ENCODE results near the gene ACOXL.

The ACOXL gene

DNA sequence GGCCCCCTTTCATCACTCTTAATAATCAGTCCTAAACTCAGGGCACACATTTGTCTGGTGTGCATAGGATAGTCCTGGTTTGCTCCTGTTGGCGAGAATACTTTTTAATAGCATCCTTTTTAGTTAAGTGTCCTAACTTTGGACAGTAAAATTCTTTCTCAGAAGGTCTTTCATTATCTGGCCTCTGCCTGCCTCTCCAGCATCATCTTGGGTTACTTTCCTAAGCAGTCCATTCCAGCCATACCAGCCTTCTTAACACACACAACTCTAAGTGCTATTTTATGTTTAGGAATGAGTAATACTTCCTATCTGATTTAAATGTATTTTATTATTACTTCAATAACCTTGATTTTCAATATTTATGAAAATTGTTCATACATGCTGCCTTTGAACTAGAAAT lies 151.0 kb downstream of the ACOXL start:
- DNase-seq: no peak

DNA sequence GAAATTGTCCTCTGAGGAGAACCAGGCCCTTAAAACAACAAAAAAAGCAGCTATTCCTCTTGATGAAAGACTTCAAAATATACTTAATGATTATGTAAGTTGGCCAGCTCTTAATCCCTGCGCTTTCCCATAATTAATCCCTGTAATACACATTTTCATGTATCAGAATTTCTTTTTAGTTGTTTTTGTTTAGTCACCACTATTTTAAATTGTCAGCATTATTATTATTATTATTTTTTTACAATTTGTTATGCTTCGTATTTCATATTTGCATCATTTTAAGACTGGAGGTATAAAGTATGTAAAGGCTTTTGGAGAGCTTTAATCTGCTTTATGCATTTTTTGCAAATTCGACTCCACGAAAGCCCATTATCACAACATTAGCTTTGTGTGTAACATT lies 152.9 kb downstream of the ACOXL start:
- no peak for DNase-seq

DNA sequence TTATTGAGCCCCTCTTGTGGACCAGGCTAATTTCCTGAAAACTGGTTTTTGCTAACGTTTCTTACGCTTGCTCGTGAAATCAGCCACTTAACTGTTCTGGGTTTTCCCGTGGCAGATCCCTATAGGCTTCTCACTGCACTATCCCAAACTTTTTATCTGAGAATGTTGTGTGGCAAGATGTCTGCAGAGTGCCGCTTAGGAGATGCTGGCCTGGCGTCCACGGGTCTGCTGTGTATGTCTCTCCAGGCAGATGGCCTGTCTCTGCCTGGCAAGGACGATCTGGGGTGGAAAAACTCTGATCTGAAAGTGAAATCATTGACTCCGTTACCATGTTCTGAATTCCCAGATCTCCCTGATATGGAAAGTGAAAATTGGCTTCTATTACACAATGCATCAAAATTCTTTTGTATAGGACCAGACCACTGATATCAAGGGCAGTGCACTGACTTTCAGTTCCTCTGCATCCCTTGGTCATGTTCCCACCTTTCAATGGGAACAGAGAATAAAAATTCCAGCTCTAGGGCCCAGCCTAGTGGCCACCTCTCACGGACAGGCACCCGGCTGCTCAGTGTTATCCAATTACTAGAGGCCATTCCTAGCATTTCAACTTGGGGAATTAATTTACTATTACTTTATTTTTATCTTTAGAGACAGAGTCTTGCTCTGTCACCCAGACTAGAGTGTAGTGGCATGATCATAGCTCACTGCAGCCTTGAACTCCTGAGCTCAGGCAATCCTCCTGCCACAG lies 154.6 kb downstream of the ACOXL start:
- no peak for DNase-seq

- DNase-seq: no peak
These were observed 156.0 kb downstream of the ACOXL start for GRCh38 chr2:110888411-110888810.

DNA sequence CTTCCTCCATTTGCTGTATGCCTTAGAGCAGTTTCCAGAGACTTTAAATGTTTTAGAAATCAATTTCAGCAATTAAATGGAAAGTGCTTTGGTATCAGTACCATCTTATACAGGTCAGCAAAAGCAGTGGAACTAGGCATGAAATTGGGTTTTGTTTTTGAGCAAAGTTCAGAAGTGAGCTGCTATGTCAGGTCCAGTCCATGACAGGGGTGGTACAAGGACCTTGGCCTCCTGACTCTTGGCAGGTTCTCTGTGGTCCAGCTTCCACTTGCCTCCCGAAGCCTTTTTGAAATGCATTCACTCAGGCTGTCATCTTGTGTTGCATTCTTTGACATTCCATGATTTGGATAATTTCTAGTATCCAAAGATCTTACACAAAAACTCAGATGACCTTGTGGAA lies 159.3 kb downstream of the ACOXL start:
- no peak for DNase-seq

DNA sequence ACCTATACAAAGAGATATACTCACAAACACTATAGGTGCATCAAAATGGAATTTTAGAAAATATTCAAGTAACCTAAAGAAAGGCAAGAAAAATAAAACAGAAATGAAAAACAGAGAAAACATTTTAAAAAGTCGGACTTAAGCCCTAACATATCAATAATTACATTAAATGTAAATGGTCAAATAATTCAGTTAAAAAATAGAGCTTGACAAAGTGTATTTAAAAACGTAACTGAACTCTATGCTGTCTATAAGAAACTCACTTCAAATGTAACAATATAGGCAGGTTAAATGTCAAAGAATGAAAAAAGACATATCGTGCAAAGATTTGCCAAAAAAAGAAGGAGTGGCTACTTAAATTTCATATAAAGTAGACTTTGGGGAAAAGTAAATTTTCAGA lies 163.9 kb downstream of the ACOXL start:
- DNase-seq: no peak

- DNase-seq: no peak
These were observed 165.6 kb downstream of the ACOXL start for GRCh38 chr2:110897966-110898365.

DNA sequence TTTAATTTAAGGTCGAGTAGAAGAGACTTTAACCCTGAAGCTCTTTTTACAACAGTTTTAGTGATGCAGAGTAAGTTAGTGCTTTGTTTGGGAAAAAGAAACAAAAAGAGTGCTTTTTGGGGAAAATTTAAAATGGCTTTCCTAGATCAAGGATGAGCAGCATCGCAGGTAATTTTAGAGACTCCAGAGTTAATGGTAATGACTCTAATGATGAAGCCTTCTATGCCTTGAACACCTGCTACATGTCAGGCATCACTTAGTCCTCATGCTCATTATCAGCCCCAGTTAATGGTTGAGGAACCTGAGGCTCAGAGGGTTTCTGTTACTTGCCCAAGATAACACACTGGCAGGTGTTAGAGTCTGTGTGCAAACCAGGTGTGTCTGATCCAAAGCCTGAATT lies 167.8 kb downstream of the ACOXL start:
- DNase-seq: no peak

DNA sequence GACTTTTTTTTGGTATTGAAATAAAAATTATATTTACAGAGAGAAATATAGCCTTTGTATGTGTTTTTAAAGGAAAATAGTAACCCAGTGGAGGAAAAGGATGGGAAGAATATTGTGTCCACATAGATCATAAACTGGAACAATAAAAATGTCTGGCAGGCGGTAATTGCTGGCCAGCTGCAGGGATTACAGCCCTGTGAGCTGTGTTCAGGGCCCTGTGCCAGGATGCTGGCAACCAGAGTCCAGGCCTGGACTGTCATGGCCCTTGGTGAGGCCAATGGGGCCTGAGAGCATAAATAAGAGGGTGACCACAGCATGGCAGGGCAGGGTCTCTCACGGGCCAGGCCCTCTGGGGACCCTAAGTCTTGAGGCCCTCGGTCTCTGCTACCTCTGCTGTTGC lies 171.2 kb downstream of the ACOXL start:
- no peak for DNase-seq

DNA sequence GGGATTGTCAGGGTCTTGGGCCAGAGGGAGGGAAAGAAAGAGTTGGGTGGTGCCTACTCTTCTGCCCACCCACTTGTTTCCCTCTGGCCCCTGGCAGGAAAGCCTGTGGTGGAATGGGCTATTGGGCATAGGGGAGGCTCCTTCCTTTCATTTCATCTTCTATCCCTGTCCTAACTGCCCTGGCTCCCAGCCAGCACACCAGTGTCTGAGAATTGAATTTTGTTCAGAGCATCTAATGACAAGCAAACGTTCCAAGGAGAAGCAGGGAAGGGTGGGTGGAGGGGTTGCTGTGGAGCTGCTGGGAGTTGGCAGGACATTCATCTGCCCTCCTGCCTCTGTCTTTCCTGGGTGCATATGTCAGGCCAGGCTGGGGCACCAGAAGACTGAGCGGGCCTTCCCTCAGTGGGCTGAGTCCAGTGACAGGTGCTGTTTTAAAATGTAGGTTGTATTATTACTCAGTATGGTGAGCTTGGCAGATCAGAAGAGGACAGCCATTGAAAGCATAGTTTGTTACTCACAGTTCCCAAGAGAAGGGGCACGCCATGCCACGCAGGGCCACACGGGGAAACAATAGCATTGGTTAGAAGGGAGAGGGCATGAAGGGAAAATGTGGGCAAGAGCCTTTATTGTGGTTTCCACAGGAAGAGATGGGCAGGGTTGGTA lies 171.9 kb downstream of the ACOXL start:
- DNase-seq: no peak

- no peak for DNase-seq
These were observed 172.4 kb downstream of the ACOXL start for GRCh38 chr2:110904779-110905148.

- DNase-seq: no peak
These were observed 172.8 kb downstream of the ACOXL start for GRCh38 chr2:110905217-110905616.

GRCh38 chr2:110906613-110907298 lies 174.4 kb downstream of the ACOXL start:
- no peak for DNase-seq

GRCh38 chr2:110909501-110909900 lies 177.1 kb downstream of the ACOXL start:
- DNase-seq: no peak

GRCh38 chr2:110910423-110910822 lies 178.1 kb downstream of the ACOXL start:
- no peak for DNase-seq

- DNase-seq: no peak
These were observed 187.4 kb downstream of the ACOXL start for GRCh38 chr2:110919738-110920137.

GRCh38 chr2:110925479-110925878 lies 193.1 kb downstream of the ACOXL start:
- no peak for DNase-seq

GRCh38 chr2:110927526-110927925 lies 195.2 kb downstream of the ACOXL start:
- no peak for DNase-seq

- DNase-seq: no peak
These were observed 197.2 kb downstream of the ACOXL start for GRCh38 chr2:110929528-110929927.

- no peak for DNase-seq
These were observed 199.3 kb downstream of the ACOXL start for GRCh38 chr2:110931648-110932047.

DNA sequence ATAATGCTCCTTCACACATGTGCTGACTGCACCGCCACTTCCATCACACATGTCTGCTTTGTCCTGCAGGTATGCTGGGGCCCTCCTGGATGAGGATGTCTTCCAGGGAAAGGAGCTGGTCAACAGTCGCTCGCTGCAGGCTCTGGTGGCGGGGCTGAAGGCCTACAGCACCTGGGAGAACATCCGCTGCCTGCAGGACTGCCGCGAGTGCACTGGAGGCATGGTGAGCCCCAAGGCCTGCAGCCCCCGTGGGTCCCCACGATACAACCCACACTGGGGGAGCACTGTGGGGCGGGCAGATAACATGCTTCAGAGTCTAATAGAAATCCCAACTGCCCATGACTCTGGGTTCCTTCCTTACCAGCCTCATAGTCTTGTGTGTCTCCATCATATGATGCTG lies 201.0 kb downstream of the ACOXL start:
- no peak for DNase-seq

DNA sequence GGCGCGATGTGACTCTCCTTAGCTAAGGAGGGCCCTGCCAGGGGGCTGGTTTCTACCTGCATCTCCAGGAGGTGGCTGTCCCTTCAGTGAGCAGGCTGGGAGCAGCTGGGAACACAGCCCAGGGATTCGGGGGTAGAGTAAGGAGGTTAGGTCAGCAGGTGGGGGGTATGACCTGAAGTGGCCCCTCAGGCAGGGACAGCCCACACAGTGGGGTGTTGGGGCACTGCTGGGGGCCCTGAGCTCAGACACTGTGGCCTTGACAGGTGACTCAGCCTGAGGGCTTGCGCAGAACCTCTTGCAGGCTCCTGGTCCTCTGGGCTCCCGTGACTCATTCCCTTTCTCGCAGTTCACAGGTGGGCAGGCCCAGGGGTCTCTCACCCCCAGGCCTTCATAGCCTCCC lies 202.6 kb downstream of the ACOXL start:
- no peak for DNase-seq

DNA sequence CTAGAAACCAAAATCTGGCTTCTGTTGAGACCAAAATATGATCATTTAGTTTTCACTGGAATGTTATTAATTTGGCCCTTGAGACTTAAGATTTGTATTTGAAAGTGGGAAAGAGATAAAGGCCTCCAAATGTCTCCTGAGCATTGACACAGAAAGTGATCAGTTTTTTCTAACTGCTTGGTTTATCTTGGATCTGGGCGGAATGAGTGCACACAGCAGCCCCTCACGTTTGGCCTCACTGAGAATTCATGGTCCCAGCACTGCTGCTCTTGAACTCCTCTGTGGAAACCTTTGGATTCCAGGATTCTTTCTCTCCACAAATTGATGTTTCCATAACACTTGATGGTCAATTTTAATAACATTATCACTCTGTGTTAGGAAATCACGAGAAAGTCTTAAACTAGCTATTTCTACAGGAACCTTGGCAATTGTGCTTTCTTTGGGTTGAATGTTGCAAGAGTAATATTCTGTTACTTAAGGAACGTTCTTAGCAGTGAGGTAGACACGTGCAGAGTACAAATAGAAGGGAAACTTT lies 208.1 kb downstream of the ACOXL start:
- no peak for DNase-seq

- DNase-seq: no peak
These were observed 208.9 kb downstream of the ACOXL start for GRCh38 chr2:110941226-110941625.

Measured in activated CD4-positive, alpha-beta T cell treated with anti-CD3 and anti-CD28 coated beads, Interleukin-2, Interleukin-6, amounts not matched to agents 100 ng/mL and 50 ng/mL, durations not matched to agents 16 hours and 8 hours (primary cell).